DND-41 (cell line): ENCODE data around the gene HOXC10.
A peak's percentile ranks its signal among the peaks of the same experiment; 100 is the strongest.

Experiments used
- ATAC-seq: fragments of 200-7000 bp; cut with Tn5 transposase; 3 replicates; pipeline ENCODE4 v1.9.1; 2021; ENCODE audit warnings: low read depth; ENCODE audit not compliant: insufficient read depth
- DNase-seq: peaks from one replicate; pipeline ENCODE4 v3.0.0-alpha.2; 2020
- H2AFZ ChIP-seq: 2 replicates; pipeline ENCODE4 v1.6.0; 2012; ENCODE audit warnings: low read depth, low read length
- H3K27ac ChIP-seq: 2 replicates; pipeline ENCODE4 v1.5.1; 2012; ENCODE audit warnings: low read length, inconsistent platforms
- H3K27me3 ChIP-seq: fragments of 200-600 bp; sonication (generic); 2 replicates; pipeline ENCODE4 v1.6.0; 2012; ENCODE audit warnings: low read length, mild to moderate bottlenecking, inconsistent platforms; ENCODE audit not compliant: insufficient read depth, poor library complexity
- H3K36me3 ChIP-seq: 2 replicates; pipeline ENCODE4 v1.5.1; 2012; ENCODE audit warnings: low read length, inconsistent platforms; ENCODE audit not compliant: insufficient read depth
- H3K4me1 ChIP-seq: 2 replicates; pipeline ENCODE4 v1.5.1; 2012; ENCODE audit warnings: mild to moderate bottlenecking, low read length; ENCODE audit not compliant: insufficient read depth
- H3K4me2 ChIP-seq: 2 replicates; pipeline ENCODE4 v1.6.0; 2012; ENCODE audit warnings: mild to moderate bottlenecking, moderate library complexity, low read length, inconsistent platforms; ENCODE audit not compliant: insufficient read depth
- H3K4me3 ChIP-seq, 2 experiments: fragments of 200-600 bp in 1 of 2; shearing (Covaris generic) in 1 of 2; 2 replicates each; pipeline ENCODE4 v1.5.1; 2012 to 2016; ENCODE audit warnings: inconsistent platforms in 2 of 2, low read length in 2 of 2, mild to moderate bottlenecking in 2 of 2, low read depth in 1 of 2, moderate library complexity in 1 of 2
- H3K79me2 ChIP-seq: 2 replicates; pipeline ENCODE4 v1.6.0; 2012; ENCODE audit warnings: low read length, inconsistent platforms; ENCODE audit not compliant: insufficient read depth
- H3K9ac ChIP-seq: 2 replicates; pipeline ENCODE4 v1.6.0; 2012; ENCODE audit warnings: low read depth, mild to moderate bottlenecking, inconsistent platforms, low read length, moderate library complexity
- H3K9me3 ChIP-seq: 2 replicates; pipeline ENCODE4 v1.5.1; 2012; ENCODE audit warnings: low read length, moderate library complexity, mild to moderate bottlenecking, inconsistent platforms; ENCODE audit not compliant: insufficient read depth, severe bottlenecking
- H4K20me1 ChIP-seq: 2 replicates; pipeline ENCODE4 v1.6.0; 2012; ENCODE audit warnings: low read length; ENCODE audit not compliant: insufficient read depth
- CTCF ChIP-seq: IDR thresholded peaks from 2 replicates; pipeline ENCODE4 v1.5.1; 2012; ENCODE audit warnings: borderline replicate concordance, low read length, moderate library complexity, mild to moderate bottlenecking; ENCODE audit not compliant: poor library complexity, severe bottlenecking; ENCODE audit errors: extremely low read depth
- EZH2 ChIP-seq: IDR thresholded peaks from 3 replicates; pipeline ENCODE4 v1.6.1; 2012; ENCODE audit warnings: borderline replicate concordance, low read depth, mild to moderate bottlenecking, moderate library complexity, low read length, inconsistent platforms; ENCODE audit not compliant: severe bottlenecking

HOXC10 gene

GRCh38 chr12:53976823-53977595, 7.9 kb upstream of the HOXC10 start:
- Histone ChIP-seq H3K27ac (no peak overlapping the region), H3K27me3 (peaks cover 45% of the 10 kb centered on the region), H3K4me3 (no peak overlapping the region), H3K4me1 (peaks cover 5% of the 10 kb centered on the region), H3K36me3 (no peaks in the 10 kb centered on the region), H4K20me1 (no peaks in the 10 kb centered on the region), H3K4me2 (no peak overlapping the region), H3K9ac (no peak overlapping the region), H3K79me2 (no peaks in the 10 kb centered on the region), H2AFZ (no peak overlapping the region), H3K9me3 (no peaks in the 10 kb centered on the region)
- TF ChIP-seq EZH2 (no peak), CTCF (no peak)
- DNase-seq (no peak), ATAC-seq (no peak)

- Histone ChIP-seq H3K79me2 (no peaks in the 10 kb centered on the region), H3K4me3 (no peak overlapping the region), H3K4me2 (peak overlapping the region; percentile 34), H3K36me3 (no peaks in the 10 kb centered on the region), H2AFZ (peak overlapping the region; percentile 21; the same call in 1 of the 2 replicates), H3K27me3 (peaks cover 53% of the 10 kb centered on the region), H3K9ac (no peak overlapping the region), H3K9me3 (no peaks in the 10 kb centered on the region), H4K20me1 (no peaks in the 10 kb centered on the region), H3K4me1 (peaks cover 5% of the 10 kb centered on the region), H3K27ac (no peak overlapping the region)
- TF ChIP-seq EZH2, result no peak
- ATAC-seq (no peak), DNase-seq (no peak)
These were observed 7.1 kb upstream of the HOXC10 start for GRCh38 chr12:53977596-53978445.

GRCh38 chr12:53978477-53979356, 6.2 kb upstream of the HOXC10 start:
- TF ChIP-seq EZH2 (no peak), CTCF (no peak)
- Histone ChIP-seq H3K36me3 (no peaks in the 10 kb centered on the region), H3K4me1 (peaks cover 5% of the 10 kb centered on the region), H3K4me3 (no peak overlapping the region), H3K27ac (no peak overlapping the region), H3K4me2 (no peak overlapping the region), H4K20me1 (no peaks in the 10 kb centered on the region), H3K79me2 (no peaks in the 10 kb centered on the region), H3K27me3 (peaks cover 62% of the 10 kb centered on the region), H3K9me3 (no peaks in the 10 kb centered on the region), H2AFZ (no peak overlapping the region), H3K9ac (no peak overlapping the region)
- DNase-seq (no peak), ATAC-seq (no peak)
